OCI-LY7 (cell line): ENCODE results near the gene RNF182. TPM values are rescaled to one million over a fixed set of nuclear protein-coding genes. Genes with fewer than 3 reads are reported as not detected.

ENCODE experiments used
- BruUV-seq: library from RNA; stranded (reverse); fragments of 400-500 nt; replicated peaks from 2 replicates; lab custom pipeline; 2021; lab: Mats Ljungman, UMichigan
- CTCF ChIA-PET: fragments of 300-600 bp; sonication (Branson Sonifier 250); formaldehyde crosslinking; loops from one replicate; lab custom pipeline; 2022; ENCODE audit warnings: antibody characterized with exemption; ENCODE audit not compliant: unreplicated experiment; lab: Charles Lee
- POLR2A ChIA-PET: fragments of 300-600 bp; sonication (Branson Sonifier 250); formaldehyde crosslinking; loops from one replicate; lab custom pipeline; 2022; ENCODE audit warnings: antibody characterized with exemption; lab: Charles Lee
- DNase-seq: peaks from one replicate; pipeline ENCODE4 v3.0.0-alpha.2; 2015; ENCODE audit warnings: low spot score
- H2AFZ ChIP-seq: fragments of 200-600 bp; sonication (generic), shearing (Covaris generic); 2 replicates; pipeline ENCODE4 v1.6.1; 2014; ENCODE audit warnings: mild to moderate bottlenecking, antibody characterized with exemption, low read length, moderate library complexity
- H3K27ac ChIP-seq: fragments of 200-600 bp; sonication (generic); 2 replicates; pipeline ENCODE4 v1.5.1; 2014; ENCODE audit warnings: mixed run types, low read depth, mild to moderate bottlenecking, moderate library complexity, low read length, inconsistent platforms; ENCODE audit not compliant: poor library complexity, severe bottlenecking
- H3K36me3 ChIP-seq: fragments of 200-600 bp; sonication (generic); 2 replicates; pipeline ENCODE4 v1.6.1; 2014; ENCODE audit warnings: mild to moderate bottlenecking, antibody characterized with exemption, low read length, moderate library complexity, mixed read lengths; ENCODE audit not compliant: insufficient read depth
- H3K4me1 ChIP-seq: fragments of 200-600 bp; sonication (generic); 2 replicates; pipeline ENCODE4 v1.5.1; 2014; ENCODE audit warnings: mild to moderate bottlenecking, low read length; ENCODE audit not compliant: insufficient read depth, poor library complexity, severe bottlenecking
- H3K4me2 ChIP-seq: fragments of 200-600 bp; sonication (generic); 2 replicates; pipeline ENCODE4 v1.6.1; 2014; ENCODE audit warnings: mild to moderate bottlenecking, low read length
- H3K4me3 ChIP-seq: fragments of 200-600 bp; sonication (generic); 2 replicates; pipeline ENCODE4 v1.5.1; 2014; ENCODE audit warnings: mild to moderate bottlenecking, low read depth, low read length; ENCODE audit not compliant: poor library complexity, severe bottlenecking
- H3K79me2 ChIP-seq: fragments of 200-600 bp; sonication (generic); 2 replicates; pipeline ENCODE4 v1.6.1; 2016; ENCODE audit warnings: low read depth, mild to moderate bottlenecking, low read length, moderate library complexity, mixed read lengths; ENCODE audit not compliant: insufficient read depth
- H3K9me2 ChIP-seq: fragments of 200-600 bp; sonication (generic); 2 replicates; pipeline ENCODE4 v1.6.1; 2016; ENCODE audit warnings: mild to moderate bottlenecking, low read length, mixed read lengths; ENCODE audit not compliant: insufficient read depth
- H3K9me3 ChIP-seq: fragments of 200-600 bp; sonication (generic); 2 replicates; pipeline ENCODE4 v1.6.1; 2014; ENCODE audit warnings: mild to moderate bottlenecking, mixed run types, low read length, mixed read lengths
- H4K20me1 ChIP-seq: fragments of 200-600 bp; sonication (generic); 2 replicates; pipeline ENCODE4 v1.6.1; 2014; ENCODE audit warnings: mild to moderate bottlenecking, antibody characterized with exemption, low read length, moderate library complexity, mixed read lengths; ENCODE audit not compliant: insufficient read depth
- EZH2phosphoT487 ChIP-seq: fragments of 200-600 bp; sonication (generic); IDR thresholded peaks from 2 replicates; pipeline ENCODE4 v1.6.1; 2018; ENCODE audit warnings: low read depth, borderline replicate concordance, mild to moderate bottlenecking, mixed run types, antibody characterized with exemption, low read length, moderate library complexity, mixed read lengths
- intact Hi-C: fragments of 100-400 bp; cut with micrococcal nuclease; formaldehyde crosslinking; loops from one replicate; pipeline ENCODE4 v1.10.0; 2022; ENCODE audit not compliant: unreplicated experiment
- total RNA-seq, 2 experiments: library from RNA; depleted of rRNA in 1 of 2; stranded (reverse); fragments of >200 nt in 1 of 2; shearing (Covaris generic) in 1 of 2; gene quantifications; 2 replicates each; pipeline ENCODE4 v1.2.3, GENCODE V29; 2014 to 2022
- TF ChIP-seq, protein P1 (sequence below): fragments of 200-600 bp; sonication (generic); conservative IDR thresholded peaks from 2 replicates; pipeline ENCODE4 v1.5.1; 2014; ENCODE audit warnings: mild to moderate bottlenecking, antibody characterized with exemption, low read length, moderate library complexity, mixed read lengths

The RNF182 gene
- total RNA-seq, 2 experiments from 2014 or later, result not detected

DNA sequence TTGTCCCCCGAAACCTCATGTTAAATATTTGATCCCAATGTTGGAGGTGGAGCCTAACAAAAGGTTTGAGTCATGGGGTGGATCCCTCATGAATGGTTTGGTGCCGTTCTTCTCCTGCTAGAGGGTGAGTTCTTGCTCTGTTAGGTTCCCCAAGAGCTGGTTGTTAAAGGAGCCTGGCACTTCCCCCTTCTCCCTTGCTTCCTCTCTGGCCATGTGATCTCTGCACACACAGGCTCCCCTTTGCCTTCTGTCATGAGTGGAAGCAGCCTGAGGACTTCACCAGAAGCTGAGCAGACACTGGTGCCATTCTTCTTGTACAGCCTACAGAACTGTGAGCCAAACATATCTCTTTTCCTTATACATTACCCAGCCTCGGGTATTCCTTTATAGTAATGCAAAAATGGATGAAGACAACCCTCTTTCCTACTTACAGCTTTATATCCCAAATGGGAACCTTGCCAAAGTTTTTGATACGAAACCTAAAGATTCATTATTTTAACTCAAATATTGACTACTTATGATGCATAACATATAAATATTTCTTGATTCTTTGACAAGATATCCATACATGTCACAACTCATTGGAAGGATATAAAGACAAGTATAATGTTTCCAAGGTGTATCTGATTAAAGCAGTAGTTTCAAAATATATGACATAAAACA is 61.0 kb downstream of the RNF182 start:
- intact Hi-C loops, result no loop called here
- DNase-seq, result no peak
- H3K27ac ChIP-seq, result no peak overlapping the region
- H3K4me2 ChIP-seq, result no peak overlapping the region
- no peaks in the 10 kb centered on the region for H3K9me2 ChIP-seq
- H3K36me3 ChIP-seq, result no peaks in the 10 kb centered on the region
- BruUV-seq, result no TSS peak
- ChIA-PET CTCF (no interaction called here), POLR2A (interaction anchor here (0.6 kb wide), 1 partner anchor 1713 kb away, joined by 7 read pairs; no protein-coding TSS in a partner anchor)
- H3K4me3 ChIP-seq, result no peak overlapping the region
- H3K79me2 ChIP-seq, result no peaks in the 10 kb centered on the region
- H4K20me1 ChIP-seq, result no peaks in the 10 kb centered on the region
- H2AFZ ChIP-seq, result no peak overlapping the region
- TF ChIP-seq EZH2phosphoT487, result no peak
- TF ChIP-seq, protein P1, sequence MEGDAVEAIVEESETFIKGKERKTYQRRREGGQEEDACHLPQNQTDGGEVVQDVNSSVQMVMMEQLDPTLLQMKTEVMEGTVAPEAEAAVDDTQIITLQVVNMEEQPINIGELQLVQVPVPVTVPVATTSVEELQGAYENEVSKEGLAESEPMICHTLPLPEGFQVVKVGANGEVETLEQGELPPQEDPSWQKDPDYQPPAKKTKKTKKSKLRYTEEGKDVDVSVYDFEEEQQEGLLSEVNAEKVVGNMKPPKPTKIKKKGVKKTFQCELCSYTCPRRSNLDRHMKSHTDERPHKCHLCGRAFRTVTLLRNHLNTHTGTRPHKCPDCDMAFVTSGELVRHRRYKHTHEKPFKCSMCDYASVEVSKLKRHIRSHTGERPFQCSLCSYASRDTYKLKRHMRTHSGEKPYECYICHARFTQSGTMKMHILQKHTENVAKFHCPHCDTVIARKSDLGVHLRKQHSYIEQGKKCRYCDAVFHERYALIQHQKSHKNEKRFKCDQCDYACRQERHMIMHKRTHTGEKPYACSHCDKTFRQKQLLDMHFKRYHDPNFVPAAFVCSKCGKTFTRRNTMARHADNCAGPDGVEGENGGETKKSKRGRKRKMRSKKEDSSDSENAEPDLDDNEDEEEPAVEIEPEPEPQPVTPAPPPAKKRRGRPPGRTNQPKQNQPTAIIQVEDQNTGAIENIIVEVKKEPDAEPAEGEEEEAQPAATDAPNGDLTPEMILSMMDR, result no peak
- H3K4me1 ChIP-seq, result no peaks in the 10 kb centered on the region
- no peaks in the 10 kb centered on the region for H3K9me3 ChIP-seq

DNA sequence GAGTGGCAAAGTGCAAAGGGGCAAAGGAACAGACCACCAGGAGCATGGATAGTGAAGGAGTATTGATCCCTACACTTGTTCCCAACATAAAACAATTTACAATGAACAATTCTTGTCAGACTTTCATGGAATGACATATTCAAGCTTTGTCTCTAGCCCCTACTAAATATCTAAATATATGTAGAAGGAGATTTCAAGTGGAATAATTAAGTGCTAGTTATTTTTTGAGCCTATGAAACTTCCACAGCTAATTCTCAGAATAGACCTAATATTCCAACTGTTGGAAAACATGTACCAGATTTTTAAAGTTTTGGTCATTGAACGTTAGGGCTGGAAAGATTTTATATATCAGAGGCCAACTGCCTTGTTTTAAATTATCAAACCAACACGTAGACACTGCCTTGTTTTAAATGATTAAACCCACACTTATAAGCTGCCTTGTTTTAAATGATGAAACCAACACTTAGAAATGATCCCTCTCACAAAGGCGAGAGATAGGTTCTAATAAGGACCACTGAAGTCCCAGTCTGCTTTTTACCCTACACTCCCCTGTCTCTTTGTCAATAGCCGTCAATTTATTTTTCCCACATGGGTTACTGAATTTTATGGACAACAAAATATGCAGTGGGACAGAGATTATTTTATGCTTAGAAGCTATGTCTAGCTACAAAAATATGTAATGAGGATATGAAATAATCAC is 62.1 kb downstream of the RNF182 start:
- CTCF ChIA-PET, result no interaction called here
- no peak overlapping the region for H2AFZ ChIP-seq
- BruUV-seq, result no TSS peak
- H3K36me3 ChIP-seq, result no peaks in the 10 kb centered on the region
- H3K79me2 ChIP-seq, result no peaks in the 10 kb centered on the region
- TF ChIP-seq, protein P1, result no peak
- TF ChIP-seq EZH2phosphoT487, result no peak
- H4K20me1 ChIP-seq, result no peaks in the 10 kb centered on the region
- no peaks in the 10 kb centered on the region for H3K9me2 ChIP-seq
- no peak for DNase-seq
- H3K4me1 ChIP-seq, result no peaks in the 10 kb centered on the region
- no peak overlapping the region for H3K27ac ChIP-seq
- H3K9me3 ChIP-seq, result no peaks in the 10 kb centered on the region
- POLR2A ChIA-PET, result no interaction called here
- intact Hi-C loops, result no loop called here
- no peak overlapping the region for H3K4me2 ChIP-seq
- H3K4me3 ChIP-seq, result no peak overlapping the region

DNA sequence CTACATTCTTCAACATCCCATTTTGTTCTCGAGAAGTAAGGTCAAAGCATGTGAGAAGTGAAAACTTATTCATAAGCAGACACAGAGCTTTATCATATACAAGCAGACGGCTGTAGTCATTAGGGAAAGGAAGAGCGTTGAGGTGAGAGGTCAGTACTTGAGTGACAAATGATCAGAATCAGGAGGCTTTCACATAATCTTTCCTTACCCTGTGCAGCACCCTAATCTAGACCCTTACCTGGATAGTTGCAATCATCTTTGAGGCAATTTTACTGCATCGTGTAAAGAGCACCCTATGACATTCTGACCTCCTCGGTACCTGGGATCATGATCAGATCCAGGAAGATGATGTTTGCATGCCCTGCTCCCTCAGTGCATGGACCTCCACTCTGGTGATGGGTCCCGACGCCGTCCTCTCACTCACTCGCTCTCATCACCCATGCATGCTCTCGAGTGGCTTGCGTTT is 62.7 kb downstream of the RNF182 start:
- Histone ChIP-seq H3K27ac (no peak overlapping the region), H3K4me1 (no peaks in the 10 kb centered on the region), H3K4me3 (no peak overlapping the region), H3K79me2 (no peaks in the 10 kb centered on the region), H3K9me2 (no peaks in the 10 kb centered on the region), H2AFZ (no peak overlapping the region), H4K20me1 (no peaks in the 10 kb centered on the region), H3K4me2 (no peak overlapping the region), H3K9me3 (no peaks in the 10 kb centered on the region), H3K36me3 (no peaks in the 10 kb centered on the region)
- intact Hi-C loops, result no loop called here
- BruUV-seq, result no TSS peak
- POLR2A ChIA-PET, result no interaction called here
- no peak for DNase-seq
- CTCF ChIA-PET, result no interaction called here
- TF ChIP-seq, protein P1, result no peak
- TF ChIP-seq EZH2phosphoT487, result no peak
